Smooth muscle cell (in vitro differentiated cells): ENCODE results near the gene LRFN2. TPM values are rescaled to one million over a fixed set of nuclear protein-coding genes. Genes with fewer than 3 reads are reported as not detected.

Source experiments
- DNase-seq: peaks from one replicate; lab custom pipeline; 2025; ENCODE audit not compliant: unreplicated experiment; lab: John Stamatoyannopoulos, UW
- H2AFZ ChIP-seq: fragments of 200-600 bp; sonication (generic); 2 replicates; pipeline ENCODE4 v1.6.0; 2016; ENCODE audit warnings: antibody characterized with exemption, low read depth, mild to moderate bottlenecking
- H3F3A ChIP-seq: fragments of 200-600 bp; sonication (generic); 2 replicates; pipeline ENCODE4 v1.6.0; 2017; ENCODE audit warnings: antibody characterized with exemption, low read depth
- H3K27ac ChIP-seq: fragments of 200-600 bp; sonication (generic); 2 replicates; pipeline ENCODE4 v1.5.1; 2016; ENCODE audit warnings: low read depth, mild to moderate bottlenecking
- H3K27me3 ChIP-seq: fragments of 200-600 bp; sonication (generic); 2 replicates; pipeline ENCODE4 v1.6.1; 2016; ENCODE audit warnings: low read depth, mild to moderate bottlenecking
- H3K36me3 ChIP-seq: fragments of 200-600 bp; sonication (generic); 2 replicates; pipeline ENCODE4 v1.5.1; 2016; ENCODE audit warnings: low read depth
- H3K4me1 ChIP-seq: fragments of 200-600 bp; sonication (generic); 2 replicates; pipeline ENCODE4 v1.5.1; 2016; ENCODE audit warnings: low read depth
- H3K4me2 ChIP-seq: fragments of 200-600 bp; sonication (generic); 2 replicates; pipeline ENCODE4 v1.6.0; 2016; ENCODE audit warnings: mild to moderate bottlenecking
- H3K4me3 ChIP-seq: fragments of 200-600 bp; sonication (generic); 2 replicates; pipeline ENCODE4 v1.5.1; 2016; ENCODE audit warnings: mild to moderate bottlenecking
- H3K79me2 ChIP-seq: fragments of 200-600 bp; sonication (generic); 2 replicates; pipeline ENCODE4 v1.6.0; 2016; ENCODE audit warnings: low read depth, mild to moderate bottlenecking
- H3K9ac ChIP-seq: fragments of 200-600 bp; sonication (generic); 2 replicates; pipeline ENCODE4 v1.6.0; 2016; ENCODE audit warnings: low read depth
- H3K9me3 ChIP-seq: fragments of 200-600 bp; sonication (generic); replicated peaks from 2 replicates; pipeline ENCODE4 v1.5.1; 2016; ENCODE audit warnings: low read depth
- H4K20me1 ChIP-seq: fragments of 200-600 bp; sonication (generic); 2 replicates; pipeline ENCODE4 v1.6.0; 2016; ENCODE audit warnings: low read depth
- CTCF ChIP-seq: fragments of 200-600 bp; sonication (generic); IDR thresholded peaks from 2 replicates; pipeline ENCODE4 v1.5.1; 2017; ENCODE audit warnings: borderline replicate concordance, mild to moderate bottlenecking, antibody characterized with exemption; ENCODE audit not compliant: insufficient read depth, poor library complexity, severe bottlenecking
- WGBS: methylation state at CpG from one replicate; pipeline ENCODE4 v1.1.7; 2016; ENCODE audit warnings: low lambda C conversion rate; 5-methylcytosine and 5-hydroxymethylcytosine counted together
- polyA plus RNA-seq: library from polyadenylated mRNA; unstranded; fragments of >200 nt; fragmentation: Nextera tagmentation; extraction: Ambion mirVana; gene quantifications from 2 replicates; pipeline ENCODE4 v1.2.1, GENCODE V29; 2016
- total RNA-seq: library from RNA; depleted of rRNA; stranded (reverse); fragments of >200 nt; gene quantifications from 2 replicates; pipeline ENCODE4 v1.2.3, GENCODE V29; 2014

The LRFN2 gene
- total and polyA plus RNA-seq, 2 experiments from 2014 or later: 0.04 to 0.57 TPM

DNA sequence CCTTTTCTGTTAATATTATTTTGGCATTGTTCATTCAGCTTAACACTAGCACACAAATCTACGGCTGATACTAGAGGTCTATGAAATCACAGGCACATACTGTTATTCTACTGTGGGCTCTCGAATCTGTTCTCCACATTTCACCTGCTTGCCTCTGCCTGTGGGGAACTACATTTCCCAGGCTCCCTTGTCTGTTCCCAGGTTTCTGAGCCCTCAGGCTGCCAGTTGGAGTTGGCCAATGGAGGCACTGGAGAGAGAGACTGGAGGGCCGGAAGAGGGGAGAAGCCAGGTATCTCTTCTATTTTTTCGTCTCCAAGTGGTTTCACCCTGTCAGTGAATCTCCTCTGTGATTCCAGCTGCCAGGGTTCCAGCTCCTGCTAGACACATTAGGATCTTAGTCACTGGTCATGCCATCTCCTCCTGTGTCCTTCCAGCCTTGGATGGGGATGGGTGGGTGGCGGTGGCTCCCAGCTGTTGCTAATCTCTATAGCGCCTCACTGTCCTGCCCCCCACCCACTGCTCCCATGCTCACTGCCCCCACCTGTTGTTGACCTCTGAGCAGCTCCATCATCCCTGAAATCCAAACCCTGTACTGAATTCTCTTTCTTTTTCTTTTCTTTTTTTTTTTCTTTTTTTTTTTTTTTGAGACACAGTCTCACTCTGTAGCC is 188.2 kb downstream of the LRFN2 start:
- no peaks in the 10 kb centered on the region for H3F3A ChIP-seq
- H3K9me3 ChIP-seq: no peaks in the 10 kb centered on the region
- H3K27ac ChIP-seq: no peak overlapping the region
- no peak overlapping the region for H3K4me3 ChIP-seq
- H4K20me1 ChIP-seq: no peaks in the 10 kb centered on the region
- no peak for DNase-seq
- H3K79me2 ChIP-seq: no peaks in the 10 kb centered on the region
- H3K4me2 ChIP-seq: no peak overlapping the region
- H3K36me3 ChIP-seq: no peaks in the 10 kb centered on the region
- WGBS: 69% methylated on average over 6 of the region's 6 CpGs
- no peaks in the 10 kb centered on the region for H3K4me1 ChIP-seq
- H3K27me3 ChIP-seq: no peaks in the 10 kb centered on the region
- TF ChIP-seq CTCF: no peak
- H3K9ac ChIP-seq: no peak overlapping the region
- H2AFZ ChIP-seq: no peak overlapping the region

DNA sequence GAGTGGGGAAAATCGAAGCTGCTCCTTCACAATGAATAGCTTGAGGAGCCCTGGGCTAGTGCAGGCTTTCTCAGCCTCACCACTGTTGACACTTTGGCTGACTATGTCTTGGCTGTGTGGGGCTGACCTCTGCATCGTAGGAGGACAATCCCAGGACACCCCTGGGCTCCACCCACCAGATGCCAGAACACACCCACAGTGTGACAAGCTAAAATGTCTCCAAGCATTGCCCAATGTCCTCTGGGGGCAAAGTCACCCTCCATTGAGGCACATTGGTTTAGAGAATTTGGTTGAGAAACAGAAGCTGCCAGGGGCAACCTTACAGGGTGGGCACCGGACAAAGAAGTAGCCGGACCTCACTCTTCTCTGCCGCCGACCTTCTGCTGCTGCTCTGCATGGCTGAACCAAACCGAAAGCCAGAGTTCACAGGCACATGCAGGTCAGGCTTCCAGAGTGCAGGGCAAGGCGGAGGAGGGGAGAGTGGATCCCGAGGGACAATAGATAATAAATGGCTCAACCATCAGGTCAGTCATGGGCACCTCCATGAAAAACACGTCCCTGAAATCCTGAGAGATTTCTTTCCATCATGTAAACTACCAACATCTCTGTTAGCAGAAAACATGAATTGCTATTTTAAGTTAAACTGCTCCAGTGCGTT is 189.0 kb downstream of the LRFN2 start:
- Histone ChIP-seq H3K27me3 (no peaks in the 10 kb centered on the region), H3K79me2 (no peaks in the 10 kb centered on the region), H3K9me3 (no peaks in the 10 kb centered on the region), H3K4me3 (no peak overlapping the region), H3K4me2 (no peak overlapping the region), H3K27ac (no peak overlapping the region), H3F3A (no peaks in the 10 kb centered on the region), H3K4me1 (no peaks in the 10 kb centered on the region), H2AFZ (no peak overlapping the region), H3K36me3 (no peaks in the 10 kb centered on the region), H3K9ac (no peak overlapping the region), H4K20me1 (no peaks in the 10 kb centered on the region)
- DNase-seq: no peak
- WGBS: 78% methylated on average over 11 of the region's 11 CpGs
- TF ChIP-seq CTCF: no peak

DNA sequence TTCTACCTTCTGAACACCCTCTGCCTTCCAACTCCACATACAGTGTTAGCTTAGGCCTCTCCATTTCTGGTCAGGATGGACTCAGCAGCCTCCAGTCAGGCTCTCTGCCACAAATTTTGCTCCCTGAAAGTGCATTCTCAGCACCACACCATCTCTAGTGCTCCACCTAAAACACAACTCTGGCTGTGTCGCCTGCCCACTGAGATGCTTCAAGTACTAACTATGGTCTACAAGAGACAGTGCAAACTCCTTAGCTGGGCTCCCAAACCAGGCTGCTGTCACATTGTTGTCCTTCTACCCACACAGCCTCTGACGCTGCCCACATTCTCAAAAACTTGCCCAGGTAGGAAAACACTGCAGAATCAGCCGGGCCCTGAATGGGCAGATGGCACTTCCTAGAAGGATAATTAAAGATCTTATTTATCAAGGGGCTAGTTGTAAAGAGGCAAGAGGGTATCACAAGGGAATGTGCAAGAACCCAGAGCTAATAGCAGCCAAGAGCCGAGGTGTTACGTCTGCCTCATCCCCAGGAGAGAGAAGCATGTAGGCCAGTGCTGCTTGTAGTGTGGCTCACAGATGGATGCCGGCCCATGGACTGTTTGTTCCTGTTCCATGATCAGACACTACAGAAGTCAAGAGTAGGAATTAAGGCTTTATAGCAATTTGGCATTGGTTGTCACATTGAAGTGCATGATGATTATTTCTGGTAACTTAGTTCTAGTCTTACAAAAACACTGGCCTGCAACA is 189.7 kb downstream of the LRFN2 start:
- H3K27ac ChIP-seq: no peak overlapping the region
- no peak overlapping the region for H3K4me2 ChIP-seq
- H3K79me2 ChIP-seq: no peaks in the 10 kb centered on the region
- H3K9me3 ChIP-seq: no peaks in the 10 kb centered on the region
- H3K36me3 ChIP-seq: no peaks in the 10 kb centered on the region
- no peaks in the 10 kb centered on the region for H4K20me1 ChIP-seq
- 92% methylated on average over 6 of the region's 6 CpGs for WGBS
- no peak for TF ChIP-seq CTCF
- no peak overlapping the region for H3K4me3 ChIP-seq
- H2AFZ ChIP-seq: no peak overlapping the region
- no peak for DNase-seq
- H3K4me1 ChIP-seq: no peaks in the 10 kb centered on the region
- H3F3A ChIP-seq: no peaks in the 10 kb centered on the region
- H3K9ac ChIP-seq: no peak overlapping the region
- no peaks in the 10 kb centered on the region for H3K27me3 ChIP-seq
